ENCODE results near the gene C1orf146. TPM values are rescaled to one million over a fixed set of nuclear protein-coding genes. Genes with fewer than 3 reads are reported as not detected.

The C1orf146 gene
- not detected for total RNA-seq

DNA sequence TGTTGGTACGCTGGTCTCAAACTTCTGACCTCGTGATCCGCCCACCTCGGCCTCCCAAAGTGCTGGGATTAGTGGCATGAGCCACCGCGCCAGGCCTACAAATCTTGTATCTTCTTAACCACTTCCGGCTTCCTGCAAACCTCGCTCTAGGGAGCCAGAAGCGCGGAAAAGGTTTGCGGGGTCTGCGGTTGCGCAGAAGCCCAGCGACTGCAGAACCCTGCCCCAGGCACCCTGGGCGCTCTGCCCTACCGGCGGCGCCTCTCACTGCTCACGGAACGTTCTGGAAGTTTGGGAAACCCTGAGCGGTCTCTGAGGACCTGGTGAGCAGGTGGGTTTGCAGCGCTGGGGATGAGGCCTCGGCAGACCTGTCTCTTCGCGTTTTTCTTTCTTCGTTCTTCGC is at the start of gene C1orf146:
TSS of gene C1orf146 (plus strand) at position 195 of the 400 bp plus-strand sequence. CDS start 13,506 bp downstream, outside the sequence.
- no peak within 1 kb of the TSS for H3K4me3 Mint-ChIP-seq
- H3K4me1 Mint-ChIP-seq, result no peaks in the 10 kb centered on the region
- H3K36me3 Mint-ChIP-seq, result no peaks in the 10 kb centered on the region
- no peak for DNase-seq
- no peak within 1 kb of the TSS for H3K27ac Mint-ChIP-seq
- H3K9me3 Mint-ChIP-seq, result no peaks in the 10 kb centered on the region
- H3K27me3 Mint-ChIP-seq, result no peaks in the 10 kb centered on the region

DNA sequence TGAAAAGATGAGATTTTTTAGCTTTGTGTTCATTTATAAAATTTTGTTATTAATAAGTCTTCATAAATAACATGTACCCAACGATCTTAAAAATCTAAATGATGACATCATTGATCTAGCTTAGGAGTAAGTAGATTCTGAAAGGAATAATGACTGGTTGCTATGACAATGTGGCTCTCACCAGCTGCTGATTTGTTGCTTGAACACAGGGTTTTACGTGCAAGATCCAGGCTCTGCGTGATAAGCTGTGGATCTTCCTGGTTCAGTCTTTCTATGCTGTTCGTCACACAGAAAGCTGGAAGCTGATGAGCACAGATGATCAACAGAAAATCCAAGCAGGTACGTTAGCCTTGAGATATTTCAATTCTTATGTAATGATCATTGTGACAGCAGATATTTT is 49.1 kb upstream of the C1orf146 start:
- Mint-ChIP-seq H3K4me3 (no peak overlapping the region), H3K4me1 (no peaks in the 10 kb centered on the region), H3K27ac (no peak overlapping the region), H3K9me3 (no peaks in the 10 kb centered on the region), H3K36me3 (peaks cover 6% of the 10 kb centered on the region), H3K27me3 (no peaks in the 10 kb centered on the region)
- no peak for DNase-seq

DNA sequence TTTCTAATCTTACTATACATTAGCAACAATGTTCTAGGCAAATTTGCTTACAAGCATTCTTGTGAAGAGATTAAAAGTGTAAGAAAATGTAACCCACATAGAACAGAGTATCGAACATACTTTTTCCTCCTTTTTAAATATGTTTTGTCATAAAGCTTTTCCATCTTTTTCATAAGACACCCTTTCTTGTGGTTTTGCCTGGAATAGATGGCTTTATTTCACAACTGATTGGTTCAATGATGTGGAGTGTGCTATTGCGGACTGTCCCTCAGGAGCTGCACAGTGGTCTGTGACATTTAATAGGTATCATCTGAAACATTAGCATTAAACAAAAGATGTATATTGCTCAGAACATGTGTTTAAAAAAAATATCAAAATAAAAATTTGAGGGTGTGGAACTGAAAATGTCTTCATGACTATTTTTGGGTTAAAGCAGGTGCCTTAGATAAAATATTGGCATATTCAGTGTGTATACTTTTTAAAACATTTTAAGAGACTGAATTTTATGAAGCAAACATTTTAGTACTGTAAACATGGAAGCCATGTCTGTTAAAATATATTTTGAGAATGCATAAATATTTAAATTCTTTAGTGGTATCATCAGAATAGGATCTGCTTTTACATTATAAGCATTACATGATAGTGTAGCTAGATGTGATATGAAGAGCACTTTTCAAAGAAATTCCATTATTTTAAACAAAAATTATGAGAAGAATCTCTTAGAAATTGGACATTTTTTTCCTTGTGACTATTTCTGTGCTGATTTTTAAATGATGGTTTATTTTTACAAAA is 48.3 kb upstream of the C1orf146 start:
- Mint-ChIP-seq H3K4me3 (no peak overlapping the region), H3K36me3 (peaks cover 4% of the 10 kb centered on the region), H3K9me3 (no peaks in the 10 kb centered on the region), H3K4me1 (no peaks in the 10 kb centered on the region), H3K27me3 (no peaks in the 10 kb centered on the region), H3K27ac (no peak overlapping the region)
- DNase-seq, result no peak

DNA sequence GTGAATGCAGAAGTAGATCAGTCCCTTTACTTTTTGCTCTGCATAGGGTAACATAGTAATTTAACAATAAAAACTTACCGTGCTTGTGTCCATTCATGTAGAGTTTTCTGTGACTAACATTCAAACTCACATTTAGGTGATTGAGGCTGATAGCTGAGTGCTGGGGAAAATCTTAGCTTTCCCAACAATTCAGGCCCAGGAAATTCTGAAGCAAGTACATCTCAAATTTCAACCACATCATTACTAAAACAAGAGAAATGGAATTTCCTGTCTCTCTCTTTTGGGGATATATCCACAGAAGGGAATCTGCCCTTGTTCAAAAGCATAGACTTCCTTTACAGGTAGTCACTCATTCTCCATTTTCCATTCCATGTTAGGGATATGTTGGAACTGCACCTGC is 33.1 kb upstream of the C1orf146 start:
- Mint-ChIP-seq H3K4me1 (no peaks in the 10 kb centered on the region), H3K27ac (no peak overlapping the region), H3K27me3 (no peaks in the 10 kb centered on the region), H3K9me3 (no peaks in the 10 kb centered on the region), H3K4me3 (no peak overlapping the region), H3K36me3 (peaks cover 5% of the 10 kb centered on the region)
- no peak for DNase-seq

GRCh38 chr1:92186081-92186480 is 31.6 kb upstream of the C1orf146 start:
- Mint-ChIP-seq H3K36me3 (no peaks in the 10 kb centered on the region), H3K27me3 (no peaks in the 10 kb centered on the region), H3K9me3 (no peaks in the 10 kb centered on the region), H3K4me1 (no peaks in the 10 kb centered on the region), H3K4me3 (no peak overlapping the region), H3K27ac (no peak overlapping the region)
- no peak for DNase-seq

GRCh38 chr1:92188436-92189255 is 29.1 kb upstream of the C1orf146 start:
- H3K27me3 Mint-ChIP-seq, result no peaks in the 10 kb centered on the region
- no peak for DNase-seq
- no peaks in the 10 kb centered on the region for H3K36me3 Mint-ChIP-seq
- no peak overlapping the region for H3K4me3 Mint-ChIP-seq
- H3K4me1 Mint-ChIP-seq, result no peaks in the 10 kb centered on the region
- H3K9me3 Mint-ChIP-seq, result no peaks in the 10 kb centered on the region
- H3K27ac Mint-ChIP-seq, result no peak overlapping the region

- Mint-ChIP-seq H3K36me3 (no peaks in the 10 kb centered on the region), H3K9me3 (no peaks in the 10 kb centered on the region), H3K27ac (no peak overlapping the region), H3K4me1 (no peaks in the 10 kb centered on the region), H3K27me3 (no peaks in the 10 kb centered on the region), H3K4me3 (no peak overlapping the region)
- no peak for DNase-seq
These were observed 26.0 kb upstream of the C1orf146 start for GRCh38 chr1:92191726-92192125.

DNA sequence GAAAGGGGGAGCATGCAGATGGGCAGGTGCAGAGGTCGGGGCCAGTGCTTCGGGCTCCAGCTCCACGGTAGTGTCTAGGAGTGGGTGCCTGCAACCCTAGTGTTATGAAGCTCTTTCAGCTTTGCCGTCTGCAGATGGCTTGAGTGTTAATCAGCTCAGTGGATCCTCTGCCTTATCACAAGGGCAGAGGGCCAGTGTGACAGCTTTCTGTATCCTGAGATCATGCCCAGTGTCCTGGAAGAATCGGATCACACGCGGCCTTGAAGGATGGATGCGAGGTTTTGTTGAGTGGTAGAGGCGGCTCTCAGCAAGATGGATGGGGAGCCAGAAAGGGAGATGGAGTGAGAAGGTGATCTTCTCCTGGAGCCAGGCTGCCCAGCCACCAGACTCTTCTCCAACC is 25.5 kb upstream of the C1orf146 start:
- no peaks in the 10 kb centered on the region for H3K9me3 Mint-ChIP-seq
- H3K4me3 Mint-ChIP-seq, result no peak overlapping the region
- no peak for DNase-seq
- no peaks in the 10 kb centered on the region for H3K27me3 Mint-ChIP-seq
- H3K36me3 Mint-ChIP-seq, result no peaks in the 10 kb centered on the region
- no peak overlapping the region for H3K27ac Mint-ChIP-seq
- peaks cover 2% of the 10 kb centered on the region for H3K4me1 Mint-ChIP-seq

GRCh38 chr1:92194511-92194910 is 23.2 kb upstream of the C1orf146 start:
- H3K36me3 Mint-ChIP-seq, result no peaks in the 10 kb centered on the region
- no peaks in the 10 kb centered on the region for H3K27me3 Mint-ChIP-seq
- no peak overlapping the region for H3K4me3 Mint-ChIP-seq

DNA sequence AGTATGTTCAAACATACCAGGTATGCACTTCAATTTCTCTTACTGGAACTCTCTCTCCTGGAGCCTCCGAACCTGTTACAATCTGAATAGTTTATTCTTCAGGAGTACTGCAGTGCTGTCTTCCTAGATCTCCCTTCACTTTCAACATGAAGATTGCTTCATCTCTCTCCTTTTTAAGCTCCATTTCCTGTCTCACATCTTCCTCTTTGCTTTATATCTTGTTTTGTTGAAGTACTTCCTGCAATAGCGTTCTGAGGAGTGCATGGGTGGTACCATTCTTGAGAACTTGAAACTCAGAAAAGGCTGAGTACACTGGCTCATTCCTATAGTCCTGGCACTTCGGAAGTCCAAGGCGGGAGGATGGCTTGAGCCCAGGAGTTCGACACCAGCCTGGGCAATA is 15.7 kb upstream of the C1orf146 start:
- H3K4me3 Mint-ChIP-seq, result no peak overlapping the region
- H3K36me3 Mint-ChIP-seq, result peaks cover 3% of the 10 kb centered on the region
- H3K9me3 Mint-ChIP-seq, result peaks cover 8% of the 10 kb centered on the region
- H3K27ac Mint-ChIP-seq, result peak overlapping the region; percentile 21
- no peaks in the 10 kb centered on the region for H3K27me3 Mint-ChIP-seq
- peaks cover 9% of the 10 kb centered on the region for H3K4me1 Mint-ChIP-seq
- no peak for DNase-seq

More at GRCh38 chr1:92194511-92194910, 23.2 kb upstream of the C1orf146 start:
- no peak overlapping the region for H3K27ac Mint-ChIP-seq
- no peaks in the 10 kb centered on the region for H3K9me3 Mint-ChIP-seq
- no peak for DNase-seq
- peaks cover 2% of the 10 kb centered on the region for H3K4me1 Mint-ChIP-seq

DNA sequence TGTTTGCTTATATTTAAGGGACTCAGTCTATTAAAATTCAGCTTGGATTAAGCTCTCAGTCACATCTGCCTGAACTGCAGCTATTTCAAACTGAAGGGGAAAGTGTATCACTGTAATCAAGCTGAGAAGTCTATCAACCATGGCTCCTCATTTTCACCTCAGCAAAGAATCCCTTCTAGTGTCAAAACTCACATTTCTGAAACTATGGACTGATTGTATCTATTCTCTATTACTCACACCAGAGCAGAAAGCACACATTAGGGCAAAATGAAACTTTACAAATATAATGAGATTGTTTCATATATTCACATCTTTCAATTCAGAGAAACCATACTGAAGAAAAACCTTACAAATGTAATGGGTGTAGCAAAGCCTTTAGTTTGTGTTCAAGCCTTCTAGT is 14.6 kb upstream of the C1orf146 start:
- H3K27me3 Mint-ChIP-seq, result no peaks in the 10 kb centered on the region
- H3K9me3 Mint-ChIP-seq, result peaks cover 8% of the 10 kb centered on the region
- H3K36me3 Mint-ChIP-seq, result peaks cover 3% of the 10 kb centered on the region
- H3K4me3 Mint-ChIP-seq, result no peak overlapping the region
- DNase-seq, result no peak
- no peak overlapping the region for H3K27ac Mint-ChIP-seq
- H3K4me1 Mint-ChIP-seq, result peaks cover 9% of the 10 kb centered on the region

DNA sequence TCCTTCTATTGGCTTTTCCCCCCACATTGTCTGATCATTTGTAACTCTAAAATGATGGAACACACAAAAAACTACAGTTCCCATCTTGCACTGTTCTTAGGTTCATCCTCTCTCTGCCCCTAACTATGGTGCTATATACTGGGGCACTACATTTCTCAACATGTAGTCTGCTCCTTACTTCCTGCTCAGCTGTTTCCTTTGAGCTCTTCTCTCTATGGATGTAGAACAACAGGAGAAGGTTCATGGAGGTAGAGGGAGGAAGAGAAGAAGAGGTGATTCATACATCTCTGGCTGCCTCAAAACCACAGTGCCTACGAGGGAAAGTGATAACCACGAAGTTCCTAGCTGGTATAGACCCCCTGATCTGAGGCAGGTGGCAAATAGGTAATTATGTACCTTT is 7.0 kb upstream of the C1orf146 start:
- H3K27me3 Mint-ChIP-seq, result no peaks in the 10 kb centered on the region
- no peak for DNase-seq
- no peak overlapping the region for H3K27ac Mint-ChIP-seq
- H3K4me3 Mint-ChIP-seq, result no peak overlapping the region
- H3K9me3 Mint-ChIP-seq, result no peaks in the 10 kb centered on the region
- H3K4me1 Mint-ChIP-seq, result peaks cover 6% of the 10 kb centered on the region
- peaks cover 2% of the 10 kb centered on the region for H3K36me3 Mint-ChIP-seq

DNA sequence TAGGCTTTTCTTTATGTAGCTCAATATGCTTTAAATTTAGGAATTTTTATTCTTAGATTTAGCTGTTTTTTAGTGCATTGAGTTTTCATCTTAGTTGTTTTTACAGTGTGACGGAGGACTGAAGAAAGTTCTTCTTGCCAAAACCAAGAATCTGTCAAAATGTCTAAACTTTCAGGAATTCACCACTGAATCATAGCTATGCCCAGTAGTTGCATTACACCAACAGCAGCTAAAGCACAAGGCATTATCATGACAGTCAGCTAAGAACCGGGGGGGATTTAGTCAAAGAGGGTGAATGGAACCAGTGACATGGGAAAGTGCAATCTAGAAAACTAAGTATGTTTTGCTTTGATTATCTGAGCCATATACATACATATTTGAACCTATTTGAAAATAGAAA is 6.5 kb upstream of the C1orf146 start:
- Mint-ChIP-seq H3K4me1 (peaks cover 6% of the 10 kb centered on the region), H3K36me3 (peaks cover 2% of the 10 kb centered on the region), H3K4me3 (no peak overlapping the region), H3K27ac (peak overlapping the region; percentile 54), H3K27me3 (no peaks in the 10 kb centered on the region), H3K9me3 (no peaks in the 10 kb centered on the region)
- DNase-seq, result no peak

- Mint-ChIP-seq H3K9me3 (peaks cover 2% of the 10 kb centered on the region), H3K27ac (no peak overlapping the region), H3K4me1 (no peaks in the 10 kb centered on the region), H3K36me3 (no peaks in the 10 kb centered on the region), H3K4me3 (no peak overlapping the region), H3K27me3 (no peaks in the 10 kb centered on the region)
- DNase-seq, result no peak
These were observed 844 bp downstream of the C1orf146 start for GRCh38 chr1:92218559-92218958.

GRCh38 chr1:92219028-92219427 is 1.3 kb downstream of the C1orf146 start:
- DNase-seq, result no peak
- Mint-ChIP-seq H3K27me3 (no peaks in the 10 kb centered on the region), H3K36me3 (no peaks in the 10 kb centered on the region), H3K4me3 (no peak overlapping the region), H3K4me1 (no peaks in the 10 kb centered on the region), H3K9me3 (peaks cover 2% of the 10 kb centered on the region), H3K27ac (no peak overlapping the region)
